ENCODE data around the gene RAB14.

The RAB14 gene

DNA sequence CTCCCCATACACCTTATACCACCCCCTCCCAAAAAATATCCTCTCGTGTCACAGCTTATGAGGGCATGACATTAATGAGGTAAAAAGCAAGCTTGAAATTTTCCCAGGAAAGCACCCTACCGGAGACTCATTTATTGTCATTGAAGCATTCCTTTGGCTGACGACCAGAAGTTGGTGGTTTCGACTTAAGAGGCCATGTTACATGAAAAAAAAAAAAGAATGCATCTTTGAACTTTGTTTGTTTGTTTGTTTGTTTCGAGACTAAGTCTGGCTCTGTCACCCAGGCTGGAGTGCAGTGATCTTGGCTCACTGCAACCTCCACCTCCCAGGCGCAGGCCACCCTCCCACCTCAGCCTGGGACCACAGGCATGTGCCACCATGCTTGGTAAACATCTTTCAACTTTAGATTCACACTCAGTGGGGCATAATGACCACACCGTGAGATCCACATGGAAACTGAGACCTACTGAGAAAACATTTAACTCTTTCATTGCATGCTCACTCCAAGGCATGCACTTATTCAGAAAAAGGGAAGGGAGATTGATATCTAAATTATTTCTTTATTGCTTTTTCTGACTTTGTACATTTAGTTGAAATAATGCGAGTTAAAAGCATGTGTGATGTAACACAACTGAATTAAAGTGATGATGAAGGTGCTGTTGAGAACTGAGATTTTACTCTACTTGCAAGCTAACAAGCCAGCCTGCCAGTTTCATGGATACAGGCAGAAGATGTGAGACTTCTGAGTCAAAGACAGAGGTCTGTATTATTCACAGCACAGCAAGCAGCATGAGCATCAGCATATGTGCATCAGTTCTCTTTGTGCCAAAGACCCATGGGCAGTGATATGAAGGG, 5.1 kb upstream of the RAB14 start:
- H3K27ac ChIP-seq, result no peak overlapping the region
- DNase-seq (ENCODE audit: low spot score), result no peak
- TF ChIP-seq, protein P1, sequence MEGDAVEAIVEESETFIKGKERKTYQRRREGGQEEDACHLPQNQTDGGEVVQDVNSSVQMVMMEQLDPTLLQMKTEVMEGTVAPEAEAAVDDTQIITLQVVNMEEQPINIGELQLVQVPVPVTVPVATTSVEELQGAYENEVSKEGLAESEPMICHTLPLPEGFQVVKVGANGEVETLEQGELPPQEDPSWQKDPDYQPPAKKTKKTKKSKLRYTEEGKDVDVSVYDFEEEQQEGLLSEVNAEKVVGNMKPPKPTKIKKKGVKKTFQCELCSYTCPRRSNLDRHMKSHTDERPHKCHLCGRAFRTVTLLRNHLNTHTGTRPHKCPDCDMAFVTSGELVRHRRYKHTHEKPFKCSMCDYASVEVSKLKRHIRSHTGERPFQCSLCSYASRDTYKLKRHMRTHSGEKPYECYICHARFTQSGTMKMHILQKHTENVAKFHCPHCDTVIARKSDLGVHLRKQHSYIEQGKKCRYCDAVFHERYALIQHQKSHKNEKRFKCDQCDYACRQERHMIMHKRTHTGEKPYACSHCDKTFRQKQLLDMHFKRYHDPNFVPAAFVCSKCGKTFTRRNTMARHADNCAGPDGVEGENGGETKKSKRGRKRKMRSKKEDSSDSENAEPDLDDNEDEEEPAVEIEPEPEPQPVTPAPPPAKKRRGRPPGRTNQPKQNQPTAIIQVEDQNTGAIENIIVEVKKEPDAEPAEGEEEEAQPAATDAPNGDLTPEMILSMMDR (conservative IDR thresholded peaks at IDR 0.05; ENCODE audit: low read depth), result no peak
- CTCF ChIA-PET, result interaction anchor here (0.6 to 0.7 kb wide), 3 partner anchors 15 to 799 kb away, joined by 3 to 4 read pairs (median 3); no protein-coding TSS in a partner anchor
- POLR2A ChIA-PET (ENCODE audit: low non-redundant PET), result no interaction called here

GRCh38 chr9:121204611-121205010, 2.9 kb upstream of the RAB14 start:
- H3K27ac ChIP-seq, result no peak overlapping the region
- no peak for DNase-seq (ENCODE audit: low spot score)
- ChIA-PET POLR2A (ENCODE audit: low non-redundant PET) (no interaction called here), CTCF (interaction anchor here (1.0 kb wide), 1 partner anchor 9 kb away, joined by 3 read pairs; no protein-coding TSS in a partner anchor)
- TF ChIP-seq, protein P1 (conservative IDR thresholded peaks at IDR 0.05; ENCODE audit: low read depth), result no peak

GRCh38 chr9:121204121-121204520, 2.5 kb upstream of the RAB14 start:
- H3K27ac ChIP-seq, result no peak overlapping the region
- TF ChIP-seq, protein P1 (conservative IDR thresholded peaks at IDR 0.05; ENCODE audit: low read depth), result no peak
- ChIA-PET POLR2A (ENCODE audit: low non-redundant PET) (no interaction called here), CTCF (no interaction called here)
- DNase-seq (ENCODE audit: low spot score), result no peak

- peak overlapping the region; percentile 94 for H3K27ac ChIP-seq
- ChIA-PET POLR2A (ENCODE audit: low non-redundant PET) (interaction anchor here (0.6 to 1.4 kb wide), 3 partner anchors 12 to 1167 kb away, joined by 3 to 8 read pairs (median 6); no protein-coding TSS in a partner anchor), CTCF (interaction anchor here (0.7 to 2.5 kb wide), 7 partner anchors 11 to 186 kb away, joined by 3 to 12 read pairs (median 4); no protein-coding TSS in a partner anchor)
- TF ChIP-seq, protein P1 (conservative IDR thresholded peaks at IDR 0.05; ENCODE audit: low read depth), result no peak
- peak; percentile 26 for DNase-seq (ENCODE audit: low spot score)
Observed at GRCh38 chr9:121201045-121201737, 478 bp downstream of the RAB14 start.

DNA sequence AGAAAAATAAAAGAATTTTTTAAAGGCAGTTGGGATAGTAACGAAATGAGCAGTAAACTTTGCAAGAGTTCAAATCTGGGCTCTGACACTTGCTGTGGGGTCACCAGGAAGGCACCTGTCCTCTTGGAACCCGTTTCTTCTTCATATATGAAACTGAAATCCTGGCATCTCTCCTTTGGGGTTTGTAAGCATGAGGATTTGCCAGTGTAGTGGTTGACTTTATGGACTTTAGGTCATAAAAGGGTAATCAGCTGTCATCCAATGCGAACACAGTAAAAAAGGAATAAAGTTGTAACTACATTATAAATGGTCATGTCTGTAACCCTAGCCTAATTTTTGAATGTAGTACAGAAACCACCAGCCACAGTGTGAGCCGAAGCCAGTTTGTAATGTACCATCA, 1.3 kb downstream of the RAB14 start:
- no peak overlapping the region for H3K27ac ChIP-seq
- TF ChIP-seq, protein P1 (conservative IDR thresholded peaks at IDR 0.05; ENCODE audit: low read depth), result no peak
- ChIA-PET CTCF (interaction anchor here (1.0 kb wide), 1 partner anchor 93 kb away, joined by 3 read pairs; no protein-coding TSS in a partner anchor), POLR2A (ENCODE audit: low non-redundant PET) (interaction anchor here (1.4 kb wide), 1 partner anchor 14 kb away, joined by 8 read pairs; no protein-coding TSS in a partner anchor)
- DNase-seq (ENCODE audit: low spot score), result no peak

- POLR2A ChIA-PET (ENCODE audit: low non-redundant PET), result no interaction called here
- CTCF ChIA-PET, result interaction anchor here (0.6 to 1.0 kb wide), 2 partner anchors 93 to 583 kb away, joined by 3 to 5 read pairs; no protein-coding TSS in a partner anchor
- no peak overlapping the region for H3K27ac ChIP-seq
- TF ChIP-seq, protein P1 (conservative IDR thresholded peaks at IDR 0.05; ENCODE audit: low read depth), result no peak
- DNase-seq (ENCODE audit: low spot score), result no peak
Observed at GRCh38 chr9:121199921-121200320, 1.7 kb downstream of the RAB14 start.
